ENCODE measurements around the gene GPS1. TPM values are rescaled to one million over a fixed set of nuclear protein-coding genes. Genes with fewer than 3 reads are reported as not detected.

The GPS1 gene
- total RNA-seq, 1 donor from 2014 or later: 71.5 TPM

DNA sequence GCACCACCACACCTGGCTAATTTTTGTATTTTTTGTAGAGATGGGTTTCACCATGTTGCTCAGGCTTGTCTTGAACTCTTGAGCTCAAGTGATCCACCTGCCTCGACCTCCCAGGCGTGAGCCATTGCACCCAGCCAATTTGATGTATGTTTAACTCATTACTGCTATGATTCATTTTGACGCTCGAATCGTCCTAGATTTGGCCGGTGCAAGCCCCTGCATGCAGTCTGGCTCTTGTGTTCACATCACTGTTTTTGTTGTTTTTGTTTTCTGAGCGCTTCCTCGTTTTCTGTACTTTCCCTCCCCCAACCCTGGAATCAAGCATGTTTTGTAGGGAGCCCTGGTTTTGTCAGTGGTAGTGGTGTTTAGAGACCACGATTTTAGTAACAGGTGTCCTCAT is 21.7 kb downstream of the GPS1 start:
- DNase-seq (no peak), ATAC-seq (no peak)
- Histone ChIP-seq H3K27me3 (ENCODE audit: low read depth) (no peaks in the 10 kb centered on the region), H3K36me3 (peaks cover under 1% of the 10 kb centered on the region), H3K9me3 (no peaks in the 10 kb centered on the region), H3K27ac (no peak overlapping the region), H3K4me3 (no peak overlapping the region), H3K4me1 (no peaks in the 10 kb centered on the region)
- TF ChIP-seq, protein P1, sequence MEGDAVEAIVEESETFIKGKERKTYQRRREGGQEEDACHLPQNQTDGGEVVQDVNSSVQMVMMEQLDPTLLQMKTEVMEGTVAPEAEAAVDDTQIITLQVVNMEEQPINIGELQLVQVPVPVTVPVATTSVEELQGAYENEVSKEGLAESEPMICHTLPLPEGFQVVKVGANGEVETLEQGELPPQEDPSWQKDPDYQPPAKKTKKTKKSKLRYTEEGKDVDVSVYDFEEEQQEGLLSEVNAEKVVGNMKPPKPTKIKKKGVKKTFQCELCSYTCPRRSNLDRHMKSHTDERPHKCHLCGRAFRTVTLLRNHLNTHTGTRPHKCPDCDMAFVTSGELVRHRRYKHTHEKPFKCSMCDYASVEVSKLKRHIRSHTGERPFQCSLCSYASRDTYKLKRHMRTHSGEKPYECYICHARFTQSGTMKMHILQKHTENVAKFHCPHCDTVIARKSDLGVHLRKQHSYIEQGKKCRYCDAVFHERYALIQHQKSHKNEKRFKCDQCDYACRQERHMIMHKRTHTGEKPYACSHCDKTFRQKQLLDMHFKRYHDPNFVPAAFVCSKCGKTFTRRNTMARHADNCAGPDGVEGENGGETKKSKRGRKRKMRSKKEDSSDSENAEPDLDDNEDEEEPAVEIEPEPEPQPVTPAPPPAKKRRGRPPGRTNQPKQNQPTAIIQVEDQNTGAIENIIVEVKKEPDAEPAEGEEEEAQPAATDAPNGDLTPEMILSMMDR (IDR thresholded peaks at IDR 0.05): no peak
- intact Hi-C loops (cut with DNase I): no loop called here

DNA sequence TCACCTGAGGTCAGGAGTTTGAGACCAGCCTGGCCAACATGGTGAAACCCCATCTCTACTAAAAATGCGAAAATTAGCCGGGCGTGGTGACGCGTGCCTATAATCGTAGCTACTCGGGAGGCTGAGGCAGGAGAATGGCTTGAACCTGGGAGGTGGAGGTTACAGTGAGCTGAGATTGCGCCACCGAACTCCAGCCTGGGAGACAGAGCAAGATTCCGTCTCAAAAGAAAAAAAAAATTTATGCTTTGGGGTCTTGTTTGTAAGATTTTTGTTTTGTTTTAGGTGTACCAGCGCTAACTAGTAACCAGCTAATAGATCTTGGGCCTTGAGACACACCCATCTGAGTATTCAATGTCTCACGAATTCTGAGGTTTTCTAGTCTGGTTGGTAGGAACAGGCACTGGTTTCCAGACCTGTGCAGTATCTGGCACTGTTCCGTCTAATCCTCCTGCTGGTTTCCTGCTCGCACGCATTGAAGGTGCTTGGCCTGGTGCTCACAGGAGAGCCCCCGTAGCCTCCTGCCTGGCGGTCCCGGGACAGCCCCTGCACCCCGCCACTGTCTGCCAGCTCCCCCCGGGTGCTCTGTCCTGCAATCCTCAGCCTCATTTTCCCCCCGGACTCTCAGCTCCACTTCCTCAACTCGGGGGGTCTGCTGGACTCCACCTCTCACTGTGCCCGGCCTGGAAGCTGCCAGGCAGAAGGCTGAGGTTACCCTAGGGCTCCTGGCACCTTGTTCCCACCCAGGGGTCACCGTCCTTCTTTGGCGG is 24.5 kb downstream of the GPS1 start:
- H3K4me3 ChIP-seq: no peak overlapping the region
- H3K27ac ChIP-seq: no peak overlapping the region
- no peaks in the 10 kb centered on the region for H3K27me3 ChIP-seq (ENCODE audit: low read depth)
- intact Hi-C loops (cut with DNase I): no loop called here
- H3K36me3 ChIP-seq: peaks cover 28% of the 10 kb centered on the region
- DNase-seq (no peak), ATAC-seq (no peak)
- no peaks in the 10 kb centered on the region for H3K9me3 ChIP-seq
- TF ChIP-seq, protein P1 (IDR thresholded peaks at IDR 0.05): no peak
- no peaks in the 10 kb centered on the region for H3K4me1 ChIP-seq

DNA sequence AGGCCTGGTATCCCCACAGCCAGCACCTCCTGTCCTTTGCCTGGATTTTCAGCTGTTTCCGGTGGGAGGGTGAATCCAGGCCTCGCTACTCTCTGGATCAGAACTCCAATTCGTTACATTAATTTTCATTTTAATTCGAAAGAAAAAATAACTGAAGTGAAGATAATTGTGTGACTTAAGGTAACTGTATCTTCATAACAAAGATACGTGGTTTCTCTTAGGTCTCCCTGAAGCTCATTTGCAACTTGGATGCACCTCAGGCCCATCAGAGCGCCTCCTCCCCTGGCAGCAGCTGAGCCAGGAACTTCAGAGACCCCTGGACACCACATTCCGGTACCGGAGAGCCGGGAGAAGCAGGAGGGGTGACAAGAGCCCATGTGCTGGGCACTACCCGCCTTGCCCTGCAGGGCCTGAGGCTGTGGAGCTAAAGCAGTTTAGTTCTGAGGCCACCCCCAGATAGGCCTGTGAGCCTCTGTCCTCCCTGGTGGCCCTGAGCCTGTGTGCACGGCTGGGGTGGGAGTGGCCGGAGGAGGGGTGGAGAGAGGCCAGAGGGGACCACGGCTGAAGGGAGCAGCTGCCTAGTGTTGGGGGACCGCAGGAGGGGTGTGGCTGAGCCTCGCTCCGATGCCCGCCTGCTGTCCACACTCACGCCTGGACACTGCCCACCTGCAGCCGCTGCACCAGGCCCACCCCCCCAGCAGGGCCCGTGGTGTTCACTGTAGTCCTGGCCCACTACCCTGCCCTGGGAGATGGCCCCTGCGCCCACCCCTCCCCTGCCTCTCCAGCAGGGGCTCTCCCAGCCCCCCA is 25.3 kb downstream of the GPS1 start:
- Histone ChIP-seq H3K36me3 (peaks cover 36% of the 10 kb centered on the region), H3K9me3 (no peaks in the 10 kb centered on the region), H3K27ac (no peak overlapping the region), H3K27me3 (ENCODE audit: low read depth) (no peaks in the 10 kb centered on the region), H3K4me3 (no peak overlapping the region), H3K4me1 (no peaks in the 10 kb centered on the region)
- DNase-seq: no peak
- TF ChIP-seq, protein P1 (IDR thresholded peaks at IDR 0.05): no peak
- peak in 1 of 2 donors; percentile 2 for ATAC-seq
- intact Hi-C loops (cut with DNase I): no loop called here

DNA sequence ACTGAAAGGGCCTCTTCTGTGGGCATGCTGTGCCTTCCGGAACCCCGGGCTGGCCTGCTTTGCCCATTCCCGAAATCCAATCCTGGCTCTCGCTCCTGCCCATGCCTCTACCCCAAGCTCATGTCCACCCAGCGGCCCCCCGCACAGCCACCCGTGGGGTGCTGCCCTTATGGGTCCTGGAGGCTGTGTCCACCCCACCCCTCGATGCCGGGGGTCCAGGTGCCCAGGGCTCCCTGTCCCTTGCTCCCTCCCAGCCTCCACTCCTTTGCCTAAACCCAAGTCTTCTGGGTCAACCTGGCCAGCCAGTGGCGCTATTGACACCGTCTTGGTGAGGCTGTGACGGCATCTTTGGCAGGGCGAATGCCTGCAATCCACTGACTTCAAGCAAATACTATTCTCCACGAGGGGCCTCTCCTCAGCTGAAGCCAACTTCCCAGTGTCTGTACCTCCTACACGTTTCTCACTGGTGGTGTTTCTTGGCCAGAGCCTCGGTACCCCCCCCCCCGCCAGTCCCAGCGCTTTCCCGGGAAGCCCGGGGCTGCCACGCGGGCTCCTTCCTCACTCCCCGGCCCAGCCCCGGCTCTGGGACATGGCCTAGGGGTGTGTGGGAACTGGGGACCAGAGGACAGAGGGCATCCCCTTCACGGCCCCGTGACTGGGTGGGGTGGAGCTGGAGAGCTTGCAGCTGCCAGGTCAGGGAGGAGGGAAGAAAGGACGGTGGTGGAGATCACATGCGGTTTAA is 26.1 kb downstream of the GPS1 start:
- ATAC-seq (no peak), DNase-seq (no peak)
- Histone ChIP-seq H3K36me3 (peaks cover 44% of the 10 kb centered on the region), H3K9me3 (no peaks in the 10 kb centered on the region), H3K27me3 (ENCODE audit: low read depth) (no peaks in the 10 kb centered on the region), H3K4me1 (no peaks in the 10 kb centered on the region), H3K4me3 (no peak overlapping the region), H3K27ac (no peak overlapping the region)
- intact Hi-C loops (cut with DNase I): no loop called here
- TF ChIP-seq, protein P1 (IDR thresholded peaks at IDR 0.05): no peak

DNA sequence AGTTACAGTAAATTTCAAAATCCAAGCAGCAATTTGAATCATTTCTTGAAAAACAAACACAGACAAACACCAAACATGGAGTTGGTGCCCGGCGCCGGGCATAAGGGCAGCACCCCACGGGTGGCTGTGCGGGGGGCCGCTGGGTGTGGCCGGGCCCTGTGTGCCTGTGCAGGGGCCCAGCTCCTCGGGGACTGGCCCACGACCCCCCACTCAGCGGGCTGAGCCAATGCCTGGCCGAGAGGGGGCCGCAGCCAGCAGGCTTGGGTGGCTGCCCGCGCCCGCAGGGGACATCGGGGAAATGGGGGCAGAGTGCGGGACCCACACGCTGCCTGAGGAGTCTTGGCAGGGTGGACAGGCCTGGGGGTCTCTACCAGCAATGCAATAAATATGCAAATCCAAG is 26.7 kb downstream of the GPS1 start:
- Histone ChIP-seq H3K27ac (no peak overlapping the region), H3K9me3 (no peaks in the 10 kb centered on the region), H3K27me3 (ENCODE audit: low read depth) (no peaks in the 10 kb centered on the region), H3K4me1 (no peaks in the 10 kb centered on the region), H3K36me3 (peaks cover 50% of the 10 kb centered on the region), H3K4me3 (no peak overlapping the region)
- DNase-seq (no peak), ATAC-seq (no peak)
- intact Hi-C loops (cut with DNase I): no loop called here
- TF ChIP-seq, protein P1 (IDR thresholded peaks at IDR 0.05): no peak

Measured in lower lobe of right lung (tissue), 2 donors.